ENCODE results near the gene NALCN.

NALCN gene

DNA sequence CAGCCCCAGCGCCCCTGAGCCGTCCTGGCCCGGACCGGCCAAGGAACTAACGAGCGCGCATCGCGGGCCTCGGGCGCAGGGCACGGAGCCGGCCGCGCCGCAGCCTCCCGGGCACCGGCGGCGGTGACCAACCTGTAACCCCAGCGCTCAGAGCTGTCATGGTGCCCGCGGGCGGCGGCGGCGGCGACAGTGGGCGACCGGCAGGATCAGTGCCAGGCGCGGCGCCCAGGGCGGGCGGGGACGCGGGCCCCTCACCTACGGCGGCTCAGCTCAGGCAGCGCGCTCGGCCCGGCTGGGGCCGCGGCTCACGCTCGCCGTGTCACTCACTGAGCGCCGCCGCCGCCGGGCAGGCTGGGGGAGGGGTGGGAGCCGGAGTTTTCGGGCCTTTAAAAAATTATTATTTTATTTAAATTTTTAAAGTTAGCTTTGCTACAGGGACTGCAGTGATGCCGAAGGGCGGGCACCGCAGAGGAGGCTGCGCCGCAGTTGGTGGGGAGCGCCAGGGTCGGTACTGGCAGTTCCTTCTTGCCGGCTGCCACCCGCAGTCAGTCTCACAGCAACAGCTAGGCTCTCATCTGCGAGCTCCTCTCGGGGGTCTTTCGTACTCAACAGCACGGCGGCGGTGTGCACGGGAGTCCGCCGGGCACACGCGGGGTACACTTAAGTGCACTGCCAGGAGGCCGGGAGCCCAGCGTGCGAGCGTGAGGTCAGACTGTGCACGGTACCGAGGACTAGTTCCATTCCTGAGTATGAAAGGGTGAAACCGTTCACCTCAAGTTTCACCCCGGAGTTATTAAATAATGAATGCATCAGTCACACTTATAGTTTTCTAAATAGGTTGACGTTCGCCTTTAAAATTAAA is at the start of gene NALCN:
NALCN (minus strand) TSS at position 328 of the 862 bp plus-strand sequence. CDS start 17,382 bp downstream, outside the sequence.
- DNase-seq (ENCODE audit: low read depth), result no peak

- no peak for DNase-seq (ENCODE audit: low read depth)
Observed at GRCh38 chr13:101465877-101466276, 49.6 kb upstream of the NALCN start.

DNA sequence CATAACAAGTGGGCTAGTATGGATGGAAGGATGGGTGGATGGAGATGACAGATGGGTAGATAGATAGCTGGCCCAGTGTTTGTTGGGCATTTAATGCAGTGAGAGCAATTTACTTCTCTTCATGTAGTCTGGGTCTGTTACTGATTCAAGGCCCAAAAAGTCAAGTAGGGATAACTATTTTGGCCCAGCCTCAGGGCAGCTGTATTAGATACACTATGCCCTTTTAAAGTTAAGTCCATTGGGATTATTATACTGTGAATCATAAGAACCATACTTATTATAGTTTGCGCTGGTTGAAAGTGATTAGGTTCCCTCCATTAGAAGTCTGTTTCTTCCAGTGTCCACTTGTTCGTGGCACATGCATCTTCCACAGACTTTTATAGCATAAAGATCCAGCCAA is 40.9 kb upstream of the NALCN start:
- DNase-seq (ENCODE audit: low read depth), result no peak

- DNase-seq (ENCODE audit: low read depth), result no peak
Observed at GRCh38 chr13:101455863-101456262, 39.6 kb upstream of the NALCN start.

DNA sequence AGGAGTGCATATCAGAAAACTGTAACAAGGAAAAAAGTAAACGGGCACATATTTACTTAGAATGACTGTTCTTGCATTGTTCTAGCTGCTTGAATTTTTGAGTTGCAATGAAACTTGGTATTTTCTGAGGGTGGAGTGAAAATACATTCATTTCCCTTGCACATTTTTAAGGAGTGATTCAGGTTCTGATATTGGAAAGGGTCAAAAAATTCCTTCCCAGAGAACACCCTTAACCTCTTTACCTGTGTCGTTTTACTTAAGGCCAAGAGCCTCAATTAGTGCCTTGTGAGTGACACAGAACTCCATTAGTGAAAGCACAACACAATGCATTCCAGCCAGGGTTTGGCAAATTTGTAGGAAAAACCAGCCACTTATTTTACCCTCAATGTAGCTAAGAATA is 38.5 kb upstream of the NALCN start:
- no peak for DNase-seq (ENCODE audit: low read depth)

- DNase-seq (ENCODE audit: low read depth), result no peak
Observed at GRCh38 chr13:101453784-101454201, 37.5 kb upstream of the NALCN start.

DNA sequence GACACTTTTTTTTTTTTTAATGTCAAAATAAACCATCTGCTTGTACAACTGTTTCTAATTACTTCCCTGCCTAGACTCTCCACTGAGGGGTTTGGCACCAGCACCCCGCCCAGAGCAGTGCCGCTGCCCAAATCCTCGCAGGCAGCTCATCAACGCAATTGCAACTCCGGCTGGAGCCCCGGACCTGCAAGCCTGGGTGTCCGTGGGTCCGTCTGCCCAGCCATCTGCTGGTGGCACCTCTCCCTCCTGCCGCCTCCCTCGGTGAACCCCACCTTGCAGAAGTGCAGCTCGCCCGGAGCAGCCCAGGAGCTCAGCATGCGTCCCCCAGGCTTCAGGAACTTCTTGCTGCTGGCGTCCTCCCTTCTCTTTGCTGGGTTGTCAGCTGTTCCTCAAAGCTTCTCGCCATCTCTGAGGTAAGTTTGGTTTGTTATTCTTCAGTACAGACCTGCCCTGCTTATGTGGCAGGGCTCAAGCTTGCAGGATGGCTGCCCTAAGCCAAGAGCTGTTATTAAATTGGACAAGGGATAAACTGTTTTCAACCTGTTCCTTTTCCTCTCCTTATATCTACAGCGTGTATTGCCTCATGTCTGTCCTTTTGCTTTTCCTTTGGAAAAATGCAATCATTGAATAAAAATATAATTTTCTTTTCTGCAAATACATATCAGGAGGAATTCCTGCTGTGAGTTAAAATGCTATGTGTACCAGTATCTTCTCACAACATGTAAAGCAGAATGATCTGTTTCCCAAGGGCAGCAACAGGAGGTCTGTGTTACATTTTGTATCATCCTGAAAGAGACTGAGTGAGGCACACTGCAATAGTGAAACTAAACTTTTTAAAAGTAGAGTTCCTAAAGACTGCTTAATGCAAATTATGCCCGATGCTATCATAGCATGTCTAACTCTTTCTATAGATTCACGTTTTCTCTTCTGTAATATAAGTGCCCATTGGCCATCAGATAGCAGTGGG is 36.5 kb upstream of the NALCN start, which contains the start of gene ITGBL1:
ITGBL1 (plus strand) TSS at position 157 of the 967 bp plus-strand sequence; CDS start at position 316, 159 bp downstream.
- DNase-seq (ENCODE audit: low read depth), result no peak

DNA sequence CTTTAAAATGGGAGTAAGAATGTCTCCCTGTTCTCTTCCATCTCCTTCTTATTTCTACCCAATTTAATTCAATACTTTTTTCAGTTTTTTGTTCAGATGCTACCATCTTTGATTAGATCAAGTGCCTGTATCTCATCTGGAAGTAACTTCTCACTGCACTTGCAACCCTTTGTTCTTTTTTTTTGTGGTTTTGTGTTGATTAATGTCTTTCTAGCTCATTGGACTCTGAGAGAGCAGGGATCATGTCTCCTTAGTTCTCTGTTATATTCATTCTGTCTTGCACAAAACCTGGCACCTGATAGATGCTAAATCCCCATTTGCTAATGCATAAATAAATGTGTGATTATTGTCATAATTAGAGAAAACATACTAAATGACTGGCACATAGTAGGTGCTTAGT is 35.3 kb upstream of the NALCN start:
- no peak for DNase-seq (ENCODE audit: low read depth)

- no peak for DNase-seq (ENCODE audit: low read depth)
Observed at GRCh38 chr13:101450749-101451130, 34.4 kb upstream of the NALCN start.

DNA sequence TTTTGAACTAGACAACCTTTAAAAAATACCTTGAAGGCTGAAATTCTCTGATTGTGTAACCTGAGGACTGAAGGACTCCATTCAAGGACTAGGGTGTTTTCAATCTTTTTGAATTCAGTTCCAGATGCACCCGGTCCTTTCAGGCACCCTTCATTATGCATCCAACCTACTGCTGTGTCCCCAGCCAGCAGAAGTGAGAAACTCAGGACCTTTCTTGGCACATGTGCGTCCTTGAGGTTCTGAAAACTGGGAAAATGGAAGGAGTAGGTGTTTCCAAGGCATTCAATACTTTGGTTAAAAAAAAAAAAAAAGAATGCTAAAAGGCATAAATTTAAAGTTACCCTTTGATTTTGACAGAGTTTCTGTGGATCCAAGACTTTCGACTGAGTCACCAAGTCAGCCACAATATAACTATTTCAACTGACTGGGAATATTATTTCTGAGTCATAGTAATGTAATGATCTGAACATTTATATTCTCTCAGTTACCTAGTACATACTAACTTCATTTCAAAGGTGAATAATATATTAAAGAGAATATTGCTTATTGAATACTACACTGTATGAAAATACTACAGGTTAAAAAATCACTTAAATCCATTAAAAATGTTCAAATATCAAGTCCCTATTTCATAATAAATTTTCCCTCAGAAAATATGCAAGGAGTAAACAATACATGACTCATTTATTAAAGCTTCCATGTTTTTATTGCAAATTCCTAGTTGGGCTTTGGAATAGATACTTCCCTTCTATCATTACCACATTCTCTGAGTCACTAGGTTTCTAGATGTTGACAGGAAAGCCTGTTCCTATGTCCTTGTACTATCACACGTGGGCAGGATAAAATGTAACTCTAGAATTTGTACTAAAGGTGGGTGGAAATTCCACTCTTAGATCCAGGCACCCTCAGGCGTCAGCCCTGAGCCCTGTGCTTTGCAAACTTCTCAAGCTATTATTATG is 33.8 kb upstream of the NALCN start:
- no peak for DNase-seq (ENCODE audit: low read depth)

GRCh38 chr13:101447852-101448251 is 31.5 kb upstream of the NALCN start:
- DNase-seq (ENCODE audit: low read depth), result no peak

DNA sequence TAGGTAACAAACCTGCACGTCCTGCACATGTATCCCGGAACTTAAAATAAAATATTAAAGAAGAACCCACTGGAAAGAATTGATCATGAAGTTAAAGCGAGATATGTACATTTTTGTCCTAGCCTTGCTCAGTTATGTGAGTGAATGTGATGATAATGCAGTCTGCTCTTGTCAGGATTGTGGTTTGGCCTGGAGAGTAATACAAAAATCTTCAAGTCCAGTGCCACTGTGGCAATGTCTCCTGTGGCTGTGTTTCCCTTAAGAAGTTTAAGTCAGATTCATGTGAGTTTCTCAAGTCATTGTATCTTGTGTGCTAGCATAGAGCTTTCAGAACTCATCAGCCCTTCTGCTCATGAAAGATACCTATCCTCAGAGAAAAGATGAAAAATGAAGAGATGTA is 18.2 kb upstream of the NALCN start:
- no peak for DNase-seq (ENCODE audit: low read depth)

GRCh38 chr13:101433895-101434294 is 17.6 kb upstream of the NALCN start:
- no peak for DNase-seq (ENCODE audit: low read depth)

- no peak for DNase-seq (ENCODE audit: low read depth)
Observed at GRCh38 chr13:101429733-101430132, 13.4 kb upstream of the NALCN start.

DNA sequence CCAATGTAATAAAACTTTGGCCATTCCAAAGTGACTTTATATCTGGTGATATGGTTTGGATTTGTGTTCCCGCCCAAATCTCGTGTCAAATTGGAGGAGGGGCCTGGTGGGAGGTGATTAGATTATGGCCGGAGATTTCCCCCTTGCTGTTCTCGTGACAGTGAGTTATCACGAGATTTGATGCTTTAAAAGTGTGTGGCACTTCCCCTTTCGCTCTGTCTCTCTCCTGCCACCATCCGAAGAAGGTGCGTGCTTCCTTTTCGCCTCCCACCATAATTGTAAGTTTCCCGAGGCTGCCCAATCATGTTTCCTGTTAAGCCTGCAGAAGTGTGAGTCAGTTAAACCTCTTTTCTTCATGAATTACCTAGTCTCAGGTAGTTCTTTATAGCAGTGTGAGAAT is 9.3 kb upstream of the NALCN start:
- no peak for DNase-seq (ENCODE audit: low read depth)

GRCh38 chr13:101425156-101425471 is 8.8 kb upstream of the NALCN start:
- DNase-seq (ENCODE audit: low read depth), result no peak

DNA sequence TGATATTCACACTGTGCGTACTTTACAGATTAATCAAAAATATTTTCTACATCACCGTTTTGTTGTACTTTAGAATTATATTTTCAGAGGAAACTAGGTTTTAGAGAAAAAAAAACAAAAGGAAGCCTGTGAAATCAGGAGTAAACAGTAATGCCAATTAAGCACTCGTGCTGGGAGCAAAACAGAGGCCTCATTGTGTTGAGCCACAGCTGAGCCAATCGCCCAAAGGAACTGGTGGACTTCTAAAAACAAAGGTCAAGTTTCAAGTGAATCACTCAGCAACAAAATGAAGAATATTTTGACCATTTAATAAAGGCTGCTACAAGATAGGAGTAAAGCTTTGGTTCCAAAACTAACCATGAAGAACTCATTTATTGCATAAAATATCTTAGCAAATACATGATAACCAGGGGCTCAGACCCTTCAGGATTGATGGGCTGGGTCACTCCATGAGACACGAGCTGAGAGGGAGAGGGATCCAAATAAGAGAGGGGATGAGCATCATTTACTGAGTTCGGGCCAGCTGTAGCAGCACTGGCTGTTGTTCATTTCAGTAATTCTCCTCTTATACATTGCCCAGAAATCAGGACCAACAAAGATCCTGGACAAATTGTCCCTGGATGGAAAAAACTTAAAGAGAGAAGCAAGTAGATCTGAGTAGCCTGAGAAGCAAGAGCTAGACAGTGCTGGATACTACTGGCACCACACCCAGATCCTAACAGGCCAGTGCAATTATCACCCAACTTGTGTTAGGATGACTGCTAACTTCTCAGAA is 8.3 kb upstream of the NALCN start:
- no peak for DNase-seq (ENCODE audit: low read depth)

- no peak for DNase-seq (ENCODE audit: low read depth)
Observed at GRCh38 chr13:101423872-101424271, 7.6 kb upstream of the NALCN start.

GRCh38 chr13:101417501-101417900 is 1.2 kb upstream of the NALCN start:
- no peak for DNase-seq (ENCODE audit: low read depth)

- no peak for DNase-seq (ENCODE audit: low read depth)
Observed at GRCh38 chr13:101417043-101417406, 717 bp upstream of the NALCN start.
